T47D (cell line): ENCODE results near the gene APELA.
A peak's percentile ranks its signal among the peaks of the same experiment; 100 is the strongest.
"Not testable (repeated sequence)": the region's sequence is repeated elsewhere in the genome, so short reads cannot be mapped to it uniquely, and the experiment has no call there.

Experiments
- DNase-seq, 2 experiments: peaks; one replicate each; pipeline versions ENCODE4 v3.0.0 to v3.0.0-alpha.2; 2011 to 2012; ENCODE audit warnings: low read depth in 1 of 2, low spot score in 1 of 2
- JUND ChIP-seq: IDR thresholded peaks from 2 replicates; pipeline ENCODE4 v1.6.1; 2012; ENCODE audit warnings: low read depth
- in situ Hi-C: cut with HindIII; loops from 2 replicates; pipeline ENCODE4 v1.10.0; 2016; ENCODE audit warnings: low sequenced_read_pairs, low pct_unique_long_range_greater_than_20kb

APELA gene

DNA sequence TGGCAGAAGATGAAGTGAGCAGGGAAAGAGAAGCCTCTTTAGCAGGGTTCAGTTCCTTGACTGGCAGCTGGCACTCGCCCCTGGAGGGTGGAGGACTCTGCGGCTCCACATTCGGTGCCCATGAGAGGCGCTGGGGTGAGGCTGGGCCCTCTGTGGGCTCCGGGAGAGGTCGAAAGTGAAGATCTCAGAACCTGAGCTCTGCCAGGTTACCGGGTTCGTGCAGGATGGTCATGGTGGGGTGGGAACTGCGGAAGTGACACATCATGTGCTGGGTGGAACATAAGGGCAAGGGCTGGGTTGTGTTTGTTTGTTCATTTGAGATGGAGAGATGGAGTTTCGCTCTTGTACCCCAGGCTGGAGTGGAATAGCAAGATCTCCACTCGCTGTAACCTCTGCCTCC, 56.3 kb downstream of the APELA start:
- in situ Hi-C loops: no loop called here
- no peak for DNase-seq
- no peak for TF ChIP-seq JUND

DNA sequence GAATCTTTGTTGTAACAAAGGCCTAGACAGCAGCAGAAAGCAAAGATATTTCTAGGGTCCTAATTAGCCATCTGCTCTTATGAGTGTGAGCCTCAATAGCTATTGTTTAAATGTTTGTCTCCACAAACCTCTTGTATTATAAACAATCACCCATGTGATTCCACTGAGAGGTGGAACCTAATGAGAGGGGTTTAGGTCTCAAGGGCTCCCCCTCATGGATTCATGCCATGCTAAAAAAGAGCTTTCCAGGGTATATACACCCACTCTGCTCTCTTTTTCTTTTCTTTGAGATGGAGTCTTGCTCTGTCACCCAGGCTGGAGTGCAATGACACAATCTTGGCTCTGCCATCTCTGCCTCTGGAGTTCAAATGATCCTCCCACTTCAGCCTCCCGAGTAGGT, 58.4 kb downstream of the APELA start:
- DNase-seq: no peak
- TF ChIP-seq JUND: no peak
- in situ Hi-C loops: no loop called here

GRCh38 chr4:164935865-164936606, 59.1 kb downstream of the APELA start:
- in situ Hi-C loops, DNase-seq: not testable (repeated sequence)

DNA sequence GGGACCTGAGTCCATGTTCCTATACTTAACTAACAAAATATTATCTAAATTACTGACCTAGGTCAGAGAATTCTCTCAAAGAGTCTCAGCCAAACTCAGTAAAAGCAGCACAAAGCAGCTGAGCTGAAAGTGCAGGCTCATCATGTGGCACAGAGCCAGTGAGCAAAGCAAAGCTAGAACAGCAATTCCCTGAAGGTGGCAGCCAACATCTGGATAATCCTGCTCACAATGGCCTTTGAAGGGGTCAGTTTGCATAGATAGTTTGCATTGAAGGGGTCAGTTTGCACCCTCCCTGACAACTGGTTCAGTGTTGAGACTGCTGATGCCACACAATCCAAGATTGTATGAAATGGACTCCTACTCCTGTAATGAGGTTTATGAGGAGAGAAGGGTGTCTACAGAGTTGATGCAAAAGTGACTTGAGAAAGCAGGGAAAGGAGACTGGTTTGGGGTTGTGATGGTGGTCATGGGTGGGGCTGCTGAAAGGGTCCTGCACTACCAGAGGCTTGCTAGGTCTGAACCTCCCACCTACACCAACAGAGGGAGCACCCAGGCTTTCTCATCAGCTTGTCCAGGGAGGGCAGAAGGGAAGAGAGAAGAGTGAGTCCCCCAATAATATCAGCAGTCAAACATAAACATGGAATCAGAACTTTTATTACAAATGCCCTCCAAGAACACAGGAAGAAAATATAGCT, 60.7 kb downstream of the APELA start:
- in situ Hi-C loops: no loop called here
- DNase-seq: peak in 1 of 2 experiments; percentile 30
- no peak for TF ChIP-seq JUND

GRCh38 chr4:164943192-164943591, 66.2 kb downstream of the APELA start:
- no peak for TF ChIP-seq JUND
- in situ Hi-C loops: no loop called here
- DNase-seq: peak in 1 of 2 experiments; percentile 16

GRCh38 chr4:164945146-164945545, 68.2 kb downstream of the APELA start:
- TF ChIP-seq JUND: no peak
- in situ Hi-C loops: no loop called here
- no peak for DNase-seq

DNA sequence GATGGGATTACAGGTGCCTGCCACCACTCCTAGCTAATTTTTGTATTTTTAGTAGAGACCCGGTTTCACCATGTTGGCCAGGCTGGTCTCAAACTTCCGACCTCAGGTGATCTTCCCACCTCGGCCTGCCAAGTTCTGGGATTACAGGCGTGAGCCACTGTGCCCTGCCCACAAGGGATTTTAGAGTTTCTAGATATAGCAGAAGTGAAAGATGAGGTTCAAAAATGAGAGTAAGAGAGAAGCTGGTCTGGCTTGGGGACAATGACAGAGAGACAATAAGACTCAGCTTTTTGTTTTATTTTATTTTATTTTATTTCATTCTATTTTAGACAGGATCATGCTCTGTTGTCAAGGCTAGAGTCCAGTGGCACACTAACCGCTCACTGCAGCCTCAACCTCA, 69.8 kb downstream of the APELA start:
- no peak for DNase-seq
- in situ Hi-C loops: no loop called here
- no peak for TF ChIP-seq JUND
